ENCODE results near the gene LLGL2.
"Not testable (repeated sequence)": the region's sequence is repeated elsewhere in the genome, so short reads cannot be mapped to it uniquely, and the experiment has no call there.

The LLGL2 gene

DNA sequence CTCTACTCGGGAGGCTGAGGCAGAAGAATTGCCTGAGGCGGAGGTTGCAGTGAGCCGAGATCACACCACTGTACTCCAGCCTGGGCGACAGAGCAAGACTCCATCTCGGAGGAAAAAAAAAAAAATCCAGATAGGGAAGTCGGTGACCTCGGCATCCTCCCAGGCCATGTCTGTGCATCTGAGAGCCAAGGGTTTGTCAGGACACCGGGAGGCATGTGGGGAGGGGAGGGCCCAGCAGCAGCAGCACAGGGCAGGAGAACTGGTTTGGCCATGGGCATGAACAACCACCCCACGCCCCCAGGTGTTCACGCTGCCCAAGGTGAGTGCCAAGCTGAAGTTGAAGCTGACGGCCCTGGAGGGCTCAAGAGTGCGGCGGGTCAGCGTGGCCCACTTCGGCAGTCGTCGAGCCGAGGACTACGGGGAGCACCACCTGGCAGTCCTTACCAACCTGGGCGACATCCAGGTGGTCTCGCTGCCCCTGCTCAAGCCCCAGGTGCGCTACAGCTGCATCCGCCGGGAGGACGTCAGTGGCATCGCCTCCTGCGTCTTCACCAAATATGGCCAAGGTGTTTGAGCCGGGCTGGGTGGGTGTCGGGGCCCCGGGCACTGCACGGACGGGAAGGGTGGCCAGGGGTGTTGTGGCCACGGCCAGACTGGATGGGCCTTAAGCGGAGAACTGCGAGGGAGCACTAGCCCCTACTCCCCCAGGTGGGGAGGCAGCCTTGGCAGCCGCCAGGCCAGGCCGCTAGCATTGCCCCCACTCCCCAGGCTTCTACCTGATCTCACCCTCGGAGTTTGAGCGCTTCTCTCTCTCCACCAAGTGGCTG is 47.4 kb downstream of the LLGL2 start:
- no peak for DNase-seq

- DNase-seq = no peak
Measured at GRCh38 chr17:75573540-75573957, 48.1 kb downstream of the LLGL2 start.

DNA sequence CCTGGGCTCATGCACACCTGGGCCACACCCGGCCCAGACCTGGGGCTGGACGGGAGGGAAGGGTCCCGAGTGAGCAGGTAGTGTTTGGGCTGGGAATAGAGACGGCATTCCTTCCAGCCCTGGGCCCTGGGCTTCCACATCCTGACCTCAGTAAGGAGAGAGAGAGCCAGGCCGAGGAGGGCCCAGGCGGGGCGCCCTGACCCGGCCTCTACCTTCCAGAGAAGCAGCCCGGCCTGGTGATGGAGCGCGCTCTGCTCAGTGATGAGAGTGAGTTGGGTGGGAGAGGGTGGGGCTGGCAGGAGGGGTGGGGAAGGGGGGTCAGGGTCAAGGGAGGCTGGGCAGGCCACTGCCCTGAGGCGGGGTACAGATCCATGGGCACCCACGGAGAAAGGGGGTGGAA is 48.5 kb downstream of the LLGL2 start:
- DNase-seq = no peak

DNA sequence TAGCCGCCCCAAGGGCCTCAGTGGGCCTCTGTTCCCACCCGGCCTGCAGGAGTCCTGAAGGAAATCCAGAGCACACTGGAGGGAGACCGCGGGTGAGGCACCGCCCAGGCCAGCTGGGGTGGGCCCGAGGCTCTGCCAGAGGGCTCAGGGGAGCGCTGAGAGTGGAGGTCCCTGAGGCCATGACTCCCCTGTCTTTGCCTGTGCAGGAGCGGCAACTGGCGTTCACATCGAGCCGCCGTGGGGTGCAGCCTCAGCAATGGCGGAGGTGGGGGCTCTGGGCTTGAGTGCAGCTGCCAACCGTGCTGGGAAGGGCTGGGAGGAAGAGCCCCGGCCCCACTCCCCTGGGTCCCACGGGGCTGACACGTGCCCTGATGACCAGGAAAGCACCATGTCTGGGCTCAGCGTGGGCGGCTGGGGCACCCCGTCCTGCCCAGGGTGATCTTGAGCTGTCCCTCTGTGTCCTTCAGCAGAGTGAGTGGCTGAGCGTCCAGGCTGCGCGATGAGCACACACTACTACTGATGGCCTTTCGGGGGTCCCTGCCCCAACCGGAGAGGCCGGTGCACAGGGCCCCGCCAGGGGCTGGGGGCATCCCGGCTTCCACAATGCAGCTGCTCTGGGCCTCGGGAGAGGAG is 49.0 kb downstream of the LLGL2 start:
- no peak for DNase-seq

DNA sequence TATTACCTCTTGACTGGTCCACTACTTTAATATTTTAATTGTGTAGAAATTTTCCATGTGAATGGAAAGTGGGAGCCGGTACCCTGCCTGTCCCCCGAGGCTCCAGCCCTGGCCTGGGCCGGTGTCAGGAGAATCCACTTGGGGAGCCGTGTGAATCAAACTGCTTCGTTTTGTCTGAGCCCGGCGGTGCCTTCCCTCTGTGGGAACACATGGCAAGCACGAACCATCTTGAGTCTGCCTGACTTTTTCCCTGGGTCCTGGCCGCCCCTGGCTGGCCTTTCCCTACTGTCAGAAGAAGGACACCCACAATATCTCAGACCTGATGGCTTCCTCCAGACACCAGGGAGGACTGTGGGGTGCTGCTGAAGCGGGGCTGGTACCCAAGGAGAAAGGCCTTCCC is 49.7 kb downstream of the LLGL2 start:
- DNase-seq = no peak

DNA sequence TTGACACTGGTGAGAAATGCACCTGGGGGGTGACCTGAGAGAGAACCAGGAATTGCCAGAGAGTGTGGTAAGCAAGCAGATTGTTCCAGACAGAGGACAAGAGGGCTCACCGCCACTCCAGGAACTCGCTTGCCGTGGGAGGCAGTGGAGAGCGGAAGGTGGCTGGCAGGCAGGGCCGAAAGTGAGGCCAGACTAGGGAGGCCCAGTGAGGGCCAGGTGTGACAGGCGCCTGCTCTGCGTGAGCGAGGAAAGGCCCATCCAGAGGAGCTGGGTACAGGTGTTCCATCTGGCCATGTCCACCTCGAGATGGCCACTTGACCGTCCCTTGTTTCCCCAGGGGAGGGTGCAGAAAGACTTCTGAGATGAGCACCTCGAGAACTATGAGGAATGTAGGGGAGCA is 50.2 kb downstream of the LLGL2 start:
- no peak for DNase-seq

DNA sequence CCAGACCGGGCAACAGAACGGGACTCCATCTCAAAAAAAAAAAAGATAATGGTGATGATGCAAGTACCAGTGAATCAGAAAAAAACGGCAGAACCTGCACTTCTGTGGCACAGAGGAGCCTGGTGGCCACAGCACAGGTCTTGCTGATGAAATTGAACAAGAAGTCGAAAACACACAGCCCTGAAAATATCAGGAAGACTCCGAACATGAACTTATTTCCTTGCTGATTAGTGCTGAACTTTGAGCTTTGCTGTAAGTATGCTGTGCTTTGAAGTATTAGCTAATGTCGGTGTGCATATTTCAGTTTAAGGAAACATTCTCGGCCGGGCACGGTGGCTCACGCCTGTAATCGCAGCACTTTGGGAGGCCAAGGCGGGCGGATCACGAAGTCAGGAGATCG is 51.2 kb downstream of the LLGL2 start:
- DNase-seq = no peak

DNA sequence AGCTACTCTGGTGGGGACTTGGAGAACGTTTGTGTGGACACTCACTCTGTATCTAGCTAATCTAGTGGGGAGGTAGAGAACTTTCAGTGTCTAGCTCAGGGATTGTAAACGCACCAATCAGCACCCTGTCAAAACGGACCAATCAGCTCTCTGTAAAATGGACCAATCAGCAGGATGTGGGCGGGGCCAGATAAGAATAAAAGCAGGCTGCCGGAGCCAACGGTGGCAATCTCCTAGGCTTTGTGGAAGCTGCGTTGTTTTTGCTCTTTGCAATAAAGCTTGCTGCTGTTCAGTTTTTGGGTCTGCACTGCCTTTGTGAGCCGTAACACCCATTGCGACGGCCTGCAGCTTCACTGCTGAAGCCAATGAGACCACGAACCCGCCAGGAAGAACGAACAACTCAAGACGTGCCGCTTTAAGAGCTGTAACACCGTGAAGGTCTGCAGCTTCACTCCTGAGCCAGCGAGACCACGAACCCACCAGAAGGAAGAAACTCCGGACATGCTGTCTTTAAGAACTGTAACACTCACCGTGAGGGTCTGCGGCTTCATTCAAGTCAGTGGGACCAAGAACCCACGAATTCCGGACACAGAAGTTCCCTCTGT is 55.7 kb downstream of the LLGL2 start:
- not testable (repeated sequence) for DNase-seq

DNA sequence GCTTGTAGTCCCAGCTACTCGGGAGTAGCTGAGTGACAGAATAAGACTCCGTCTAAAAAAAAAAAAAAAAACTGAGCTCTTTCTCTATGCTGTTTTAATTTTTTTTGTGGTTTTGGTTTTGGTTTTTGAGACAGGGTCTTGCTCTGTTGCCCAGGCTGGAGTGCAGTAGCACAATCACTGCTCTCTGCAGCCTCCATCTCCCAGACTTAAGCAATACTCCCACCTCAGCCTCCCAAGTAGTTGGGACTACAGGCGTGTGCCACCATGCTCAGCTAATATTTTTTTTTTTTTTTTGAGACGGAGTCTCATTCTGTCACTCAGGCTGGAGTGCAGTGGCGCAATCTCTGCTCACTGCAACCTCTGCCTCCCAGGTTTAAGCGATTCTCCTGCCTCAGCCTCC is 57.7 kb downstream of the LLGL2 start:
- DNase-seq = not testable (repeated sequence)

DNA sequence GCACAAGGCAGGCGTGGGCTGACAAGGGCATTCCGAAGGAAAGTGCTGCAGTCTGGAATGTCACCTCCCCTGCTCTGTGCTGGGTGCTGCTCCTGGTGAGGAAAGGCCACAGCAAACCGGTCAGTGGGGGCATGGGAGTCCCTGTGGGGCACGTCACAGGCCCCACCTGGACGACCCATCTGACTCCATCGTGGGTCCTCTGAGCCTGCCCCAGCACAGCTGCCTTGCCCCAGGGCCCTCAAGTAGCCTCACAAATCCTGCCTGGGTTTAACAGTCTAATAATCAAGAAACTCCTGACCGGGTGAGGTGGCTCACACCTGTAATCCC is 59.3 kb downstream of the LLGL2 start:
- no peak for DNase-seq

- DNase-seq = peak; percentile 16
Measured at GRCh38 chr17:75587675-75588595, 62.4 kb downstream of the LLGL2 start, which contains the start of gene MYO15B. MYO15B (plus strand) TSS chr17:75587800; CDS start chr17:75588058, 258 bp downstream.

GRCh38 chr17:75588596-75589011 is 63.1 kb downstream of the LLGL2 start:
- DNase-seq = no peak

GRCh38 chr17:75589012-75589918 is 63.8 kb downstream of the LLGL2 start:
- peak; percentile 84 for DNase-seq

DNA sequence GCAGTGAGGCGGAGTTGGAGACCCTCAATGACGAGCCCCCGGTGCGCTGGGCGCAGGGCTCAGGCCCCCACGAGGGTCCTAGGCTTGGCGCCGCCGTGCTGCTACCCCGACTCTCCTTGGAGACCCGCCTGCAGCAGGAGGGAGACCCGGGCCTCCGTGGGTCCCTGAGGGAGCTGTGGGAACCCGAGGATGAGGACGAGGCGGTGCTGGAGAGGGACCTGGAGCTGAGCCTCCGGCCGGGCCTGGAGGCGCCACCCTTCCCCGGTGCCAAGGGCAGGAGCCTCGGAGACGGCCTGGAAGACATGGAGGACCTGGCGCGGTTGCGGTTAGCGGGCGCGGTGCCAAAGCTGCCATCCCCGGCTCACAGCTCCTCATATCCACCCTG is 64.4 kb downstream of the LLGL2 start:
- no peak for DNase-seq

- DNase-seq = no peak
Measured at GRCh38 chr17:75590314-75590761, 64.8 kb downstream of the LLGL2 start.

- no peak for DNase-seq
Measured at GRCh38 chr17:75590849-75591721, 65.6 kb downstream of the LLGL2 start.

DNA sequence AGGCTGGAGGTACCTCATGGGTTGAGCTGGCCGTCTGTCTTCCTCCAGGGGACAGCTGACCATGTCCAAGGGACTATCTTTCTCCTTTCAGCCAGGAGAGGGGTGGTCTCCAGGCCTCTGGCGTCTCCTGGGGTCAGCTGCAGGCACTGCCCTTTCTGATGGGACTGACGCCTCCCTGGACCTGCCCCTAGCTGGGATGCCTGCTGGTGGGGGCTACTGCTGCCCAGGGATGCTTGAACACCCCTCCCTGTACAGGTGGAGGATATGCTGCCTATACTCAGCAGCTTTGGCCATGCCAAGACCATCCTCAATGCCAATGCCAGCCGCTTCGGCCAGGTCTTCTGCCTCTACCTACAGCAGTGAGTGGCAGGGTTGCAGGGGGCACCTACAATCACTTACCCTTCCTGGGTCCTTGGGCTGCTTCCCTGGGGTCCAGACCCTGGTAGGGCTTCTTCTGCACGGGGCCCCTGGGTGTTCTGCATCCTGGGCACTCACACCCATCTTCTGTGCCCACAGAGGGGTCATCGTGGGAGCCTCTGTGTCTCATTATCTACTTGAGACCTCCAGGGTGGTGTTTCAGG is 66.3 kb downstream of the LLGL2 start:
- DNase-seq = no peak

DNA sequence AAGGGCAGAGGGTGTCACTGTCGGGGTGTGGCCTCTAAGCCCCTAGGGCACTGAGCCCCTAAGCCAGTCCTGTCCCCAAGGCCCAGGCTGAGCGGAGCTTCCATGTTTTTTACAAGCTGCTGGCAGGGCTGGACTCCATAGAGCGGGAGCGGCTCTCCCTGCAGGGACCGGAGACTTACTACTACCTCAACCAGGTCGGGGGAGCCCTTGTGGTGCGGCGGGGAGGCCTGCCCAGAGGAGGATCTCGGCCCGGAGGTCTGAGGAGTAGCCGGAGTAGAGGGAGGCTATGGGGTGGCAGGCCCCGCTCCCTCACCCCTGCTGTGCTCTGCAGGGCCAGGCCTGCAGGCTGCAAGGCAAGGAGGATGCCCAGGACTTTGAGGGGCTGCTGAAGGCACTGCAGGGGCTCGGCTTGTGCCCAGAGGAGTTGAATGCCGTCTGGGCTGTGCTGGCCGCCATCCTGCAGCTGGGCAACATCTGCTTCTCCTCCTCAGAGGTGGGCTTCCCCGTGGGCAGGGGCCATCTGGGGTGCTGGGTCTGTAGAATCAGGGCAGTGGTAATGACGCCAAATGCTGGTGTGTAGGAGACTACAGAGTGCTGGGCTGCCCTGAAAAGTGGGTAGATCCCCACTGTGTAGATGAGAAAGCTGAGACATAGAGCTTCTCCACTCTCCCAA is 67.0 kb downstream of the LLGL2 start:
- DNase-seq = no peak

DNA sequence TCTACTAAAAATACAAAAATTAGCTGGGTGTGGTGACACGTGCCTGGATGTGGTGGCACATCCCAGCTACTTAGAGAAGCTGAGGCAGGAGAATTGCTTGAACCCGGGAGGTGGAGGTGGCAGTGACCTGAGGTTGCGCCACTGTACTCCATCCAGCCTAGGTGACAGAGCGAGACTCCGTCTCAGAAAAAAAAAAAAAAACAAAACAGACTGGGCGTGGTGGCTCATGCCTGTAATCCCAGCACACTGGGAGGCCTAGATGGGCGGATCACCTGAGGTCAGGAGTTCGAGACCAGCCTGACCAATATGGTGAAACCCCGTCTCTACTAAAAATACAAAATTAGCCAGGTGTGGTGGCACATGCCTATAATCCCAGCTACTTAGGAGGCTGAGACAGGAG is 67.9 kb downstream of the LLGL2 start:
- DNase-seq = not testable (repeated sequence)
